ENCODE data around the gene DMWD.
A peak's percentile ranks its signal among the peaks of the same experiment; 100 is the strongest.

DMWD gene

GRCh38 chr19:45792470-45793177 lies at the start of gene DMWD:
TSS of gene DMWD (minus strand) at chr19:45792845. CDS start at chr19:45792756, 89 bp downstream.
- DNase-seq, result peak; percentile 89

- no peak for DNase-seq
Measured at GRCh38 chr19:45842198-45842597, 49.6 kb upstream of the DMWD start.

GRCh38 chr19:45834970-45835369 lies 42.3 kb upstream of the DMWD start:
- DNase-seq, result no peak

GRCh38 chr19:45828945-45829344 lies 36.3 kb upstream of the DMWD start:
- DNase-seq, result no peak

GRCh38 chr19:45828523-45828922 lies 35.9 kb upstream of the DMWD start:
- no peak for DNase-seq

- DNase-seq, result no peak
Measured at GRCh38 chr19:45827459-45828093, 34.9 kb upstream of the DMWD start.

- DNase-seq, result no peak
Measured at GRCh38 chr19:45826934-45827333, 34.3 kb upstream of the DMWD start.

GRCh38 chr19:45825917-45826893 lies 33.6 kb upstream of the DMWD start:
- DNase-seq, result no peak

GRCh38 chr19:45825263-45825605 lies 32.6 kb upstream of the DMWD start:
- no peak for DNase-seq

- no peak for DNase-seq
Measured at GRCh38 chr19:45824531-45825262, 32.1 kb upstream of the DMWD start.

GRCh38 chr19:45824041-45824471 lies 31.4 kb upstream of the DMWD start:
- peak; percentile 17 for DNase-seq

- DNase-seq, result no peak
Measured at GRCh38 chr19:45823182-45823581, 30.5 kb upstream of the DMWD start.

GRCh38 chr19:45822716-45823115 lies 30.1 kb upstream of the DMWD start:
- no peak for DNase-seq

GRCh38 chr19:45821570-45821969 lies 28.9 kb upstream of the DMWD start:
- DNase-seq, result no peak

- no peak for DNase-seq
Measured at GRCh38 chr19:45821103-45821521, 28.5 kb upstream of the DMWD start.

GRCh38 chr19:45820413-45821102 lies 27.9 kb upstream of the DMWD start:
- DNase-seq, result no peak

GRCh38 chr19:45819769-45820168 lies 27.1 kb upstream of the DMWD start:
- no peak for DNase-seq

GRCh38 chr19:45817725-45818301 lies 25.2 kb upstream of the DMWD start:
- no peak for DNase-seq

- DNase-seq, result peak; percentile 44
Measured at GRCh38 chr19:45817010-45817724, 24.5 kb upstream of the DMWD start.

- no peak for DNase-seq
Measured at GRCh38 chr19:45816236-45817009, 23.8 kb upstream of the DMWD start.
